Skeletal muscle tissue (tissue), 4 donors: ENCODE results near the gene AKAP13. TPM values are rescaled to one million over a fixed set of nuclear protein-coding genes. Genes with fewer than 3 reads are reported as not detected.
"Not testable (repeated sequence)": the region's sequence is repeated elsewhere in the genome, so short reads cannot be mapped to it uniquely, and the experiment has no call there.

ENCODE experiments used
- H3K27ac ChIP-seq: one replicate; pipeline ENCODE4 v1.7.0; 2013; ENCODE audit warnings: mild to moderate bottlenecking, low read depth, low read length, inconsistent platforms
- H3K27me3 ChIP-seq, 3 donors: one replicate each; pipeline ENCODE4 v1.7.0; 2013; ENCODE audit warnings: low read length in 3 of 3; ENCODE audit not compliant: control insufficient read depth in 3 of 3, insufficient read depth in 3 of 3
- H3K36me3 ChIP-seq, 3 donors: one replicate each; pipeline ENCODE4 v1.7.0; 2013; ENCODE audit warnings: low read length in 3 of 3; ENCODE audit not compliant: control insufficient read depth in 3 of 3, insufficient read depth in 3 of 3
- H3K4me1 ChIP-seq, 3 donors: one replicate each; pipeline ENCODE4 v1.7.0; 2013; ENCODE audit warnings: low read length in 3 of 3, mild to moderate bottlenecking in 3 of 3; ENCODE audit not compliant: control insufficient read depth in 3 of 3, insufficient read depth in 3 of 3
- H3K4me3 ChIP-seq, 3 donors: one replicate each; pipeline ENCODE4 v1.7.0; 2013; ENCODE audit warnings: low read length in 3 of 3
- H3K9ac ChIP-seq, 3 donors: one replicate each; pipeline ENCODE4 v1.7.0; 2013; ENCODE audit warnings: low read length in 3 of 3, mild to moderate bottlenecking in 3 of 3, moderate library complexity in 2 of 3, low read depth in 1 of 3
- H3K9me3 ChIP-seq, 3 donors: one replicate each; pipeline ENCODE4 v1.7.0; 2013; ENCODE audit warnings: low read length in 3 of 3; ENCODE audit not compliant: control insufficient read depth in 3 of 3
- total RNA-seq: library from RNA; depleted of rRNA; stranded (reverse); fragments of >200 nt; gene quantifications from one replicate; pipeline ENCODE4 v1.2.3, GENCODE V29; 2014
- donor health status: Osteomylitis.

Gene AKAP13
- total RNA-seq, 1 donor from 2014 or later = 129 TPM

- not testable (repeated sequence) for H3K27ac ChIP-seq, H3K9ac ChIP-seq, H3K36me3 ChIP-seq, H3K9me3 ChIP-seq, H3K4me3 ChIP-seq, H3K27me3 ChIP-seq, H3K4me1 ChIP-seq
Measured at GRCh38 chr15:85349062-85349461, 31.3 kb upstream of the AKAP13 start.

DNA sequence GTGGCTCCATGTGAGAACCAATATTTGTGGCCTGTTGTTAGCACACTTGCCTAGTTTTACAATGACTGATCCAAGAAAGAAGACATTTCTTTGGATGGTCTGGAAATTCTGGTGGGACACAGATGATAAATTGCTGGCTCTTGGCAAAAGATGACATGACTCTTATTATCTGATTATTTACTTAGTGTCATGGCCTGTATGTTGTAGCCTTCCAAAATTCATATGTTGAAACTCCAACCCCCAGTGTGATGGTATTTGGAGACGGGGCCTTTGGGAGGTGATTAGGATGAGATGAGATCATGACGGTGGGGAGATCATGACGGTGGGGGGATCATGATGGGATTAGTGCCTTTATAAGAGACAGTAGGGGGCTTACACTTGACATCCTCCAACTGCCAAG is 30.0 kb upstream of the AKAP13 start:
- Histone ChIP-seq H3K27me3 (peaks cover 0 to 5% (median 0%) of the 10 kb centered on the region in 3 donors), H3K9me3 (no peaks in the 10 kb centered on the region), H3K4me3 (no peak overlapping the region), H3K9ac (no peak overlapping the region), H3K36me3 (no peaks in the 10 kb centered on the region), H3K4me1 (no peaks in the 10 kb centered on the region), H3K27ac (no peak overlapping the region)

DNA sequence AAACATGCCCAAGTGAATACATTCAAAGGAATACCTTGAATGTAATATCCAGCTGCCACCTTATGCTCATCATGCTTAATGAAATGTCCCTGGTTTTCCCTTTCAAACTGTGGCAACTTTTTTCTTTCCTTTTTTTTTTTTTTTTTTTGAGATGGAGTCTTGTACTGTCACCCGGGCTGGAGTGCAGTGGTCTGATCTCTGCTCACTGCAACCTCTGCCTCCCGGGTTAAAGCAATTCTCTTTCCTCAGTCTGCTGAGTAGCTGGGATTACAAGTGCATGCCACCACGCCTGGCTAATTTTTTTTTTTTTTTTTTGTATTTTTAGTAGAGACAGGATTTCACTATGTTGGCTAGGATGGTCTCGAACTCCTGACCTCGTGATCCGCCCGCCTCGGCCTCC is 28.9 kb upstream of the AKAP13 start:
- not testable (repeated sequence) for H3K36me3 ChIP-seq, H3K4me3 ChIP-seq, H3K9me3 ChIP-seq, H3K9ac ChIP-seq, H3K27me3 ChIP-seq, H3K4me1 ChIP-seq, H3K27ac ChIP-seq

DNA sequence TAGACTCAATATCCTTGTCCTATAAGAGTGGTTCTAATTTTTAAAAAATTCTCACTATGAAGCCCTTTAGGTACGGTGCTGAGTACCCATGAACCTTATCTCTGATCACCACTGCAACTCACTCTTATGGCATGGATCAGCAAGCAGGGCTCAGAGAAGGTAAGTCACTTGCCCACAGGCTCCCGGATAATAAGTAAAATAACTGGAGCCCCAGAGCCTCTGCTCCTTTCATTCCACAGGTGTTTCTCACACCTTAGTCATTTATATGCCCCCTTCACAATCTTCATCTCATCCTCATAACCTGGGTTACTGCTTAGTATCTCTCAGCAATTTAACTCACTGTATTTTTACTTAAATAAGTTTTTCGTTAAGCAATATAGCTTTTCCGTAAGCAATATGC is 28.4 kb upstream of the AKAP13 start:
- no peaks in the 10 kb centered on the region for H3K9me3 ChIP-seq
- no peak overlapping the region for H3K4me3 ChIP-seq
- H3K36me3 ChIP-seq = no peaks in the 10 kb centered on the region
- H3K27ac ChIP-seq = no peak overlapping the region
- H3K27me3 ChIP-seq = peaks cover 0 to 5% (median 0%) of the 10 kb centered on the region in 3 donors
- no peak overlapping the region for H3K9ac ChIP-seq
- no peaks in the 10 kb centered on the region for H3K4me1 ChIP-seq

- Histone ChIP-seq H3K9ac (no peak overlapping the region), H3K9me3 (no peaks in the 10 kb centered on the region), H3K27me3 (peaks cover 0 to 5% (median 0%) of the 10 kb centered on the region in 3 donors), H3K4me1 (peaks cover 3 to 8% (median 3%) of the 10 kb centered on the region in 3 donors), H3K27ac (no peak overlapping the region), H3K36me3 (no peaks in the 10 kb centered on the region), H3K4me3 (no peak overlapping the region)
Measured at GRCh38 chr15:85353516-85353915, 26.9 kb upstream of the AKAP13 start.

DNA sequence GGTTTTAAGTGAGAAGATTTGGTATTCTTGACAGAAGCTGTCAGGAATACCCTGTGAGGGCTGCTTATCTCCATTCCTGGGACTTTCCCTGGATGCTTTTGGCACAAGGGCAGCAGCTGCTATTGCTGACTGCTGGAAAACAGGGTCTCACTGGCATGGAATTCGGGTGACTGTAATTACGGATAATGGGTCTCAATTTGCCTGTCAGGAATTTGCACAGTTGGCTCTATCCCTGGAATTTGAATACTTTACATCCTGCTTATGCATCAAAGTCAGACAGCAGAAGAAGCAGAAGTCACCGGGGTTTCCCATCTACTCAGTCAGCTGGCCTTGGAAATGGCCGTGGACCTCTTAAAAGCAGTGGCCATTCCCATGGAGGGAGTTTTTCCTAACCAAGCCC is 25.9 kb upstream of the AKAP13 start:
- Histone ChIP-seq H3K9ac (no peak overlapping the region), H3K4me1 (peaks cover 3 to 8% (median 3%) of the 10 kb centered on the region in 3 donors), H3K9me3 (no peaks in the 10 kb centered on the region), H3K36me3 (no peaks in the 10 kb centered on the region), H3K4me3 (no peak overlapping the region), H3K27ac (no peak overlapping the region), H3K27me3 (peaks cover 0 to 5% (median 0%) of the 10 kb centered on the region in 3 donors)

- Histone ChIP-seq H3K4me1 (peaks cover 3 to 8% (median 3%) of the 10 kb centered on the region in 3 donors), H3K27ac (no peak overlapping the region), H3K36me3 (no peaks in the 10 kb centered on the region), H3K27me3 (peaks cover 0 to 5% (median 0%) of the 10 kb centered on the region in 3 donors), H3K4me3 (no peak overlapping the region), H3K9me3 (no peaks in the 10 kb centered on the region), H3K9ac (no peak overlapping the region)
Measured at GRCh38 chr15:85354948-85355347, 25.5 kb upstream of the AKAP13 start.

- no peak overlapping the region for H3K27ac ChIP-seq
Measured at GRCh38 chr15:85356276-85356675, 24.1 kb upstream of the AKAP13 start.

GRCh38 chr15:85361323-85361722 is 19.1 kb upstream of the AKAP13 start:
- Histone ChIP-seq H3K36me3 (no peaks in the 10 kb centered on the region), H3K9me3 (no peaks in the 10 kb centered on the region), H3K27me3 (no peaks in the 10 kb centered on the region), H3K4me1 (peaks cover 7 to 11% (median 9%) of the 10 kb centered on the region in 3 donors), H3K4me3 (no peak overlapping the region), H3K9ac (no peak overlapping the region), H3K27ac (no peak overlapping the region)

More at GRCh38 chr15:85356276-85356675, 24.1 kb upstream of the AKAP13 start:
- no peak overlapping the region for H3K9ac ChIP-seq
- H3K4me3 ChIP-seq = no peak overlapping the region
- no peaks in the 10 kb centered on the region for H3K9me3 ChIP-seq
- peaks cover 0 to 5% (median 0%) of the 10 kb centered on the region in 3 donors for H3K27me3 ChIP-seq
- H3K36me3 ChIP-seq = no peaks in the 10 kb centered on the region
- H3K4me1 ChIP-seq = peaks cover 3 to 8% (median 3%) of the 10 kb centered on the region in 3 donors

DNA sequence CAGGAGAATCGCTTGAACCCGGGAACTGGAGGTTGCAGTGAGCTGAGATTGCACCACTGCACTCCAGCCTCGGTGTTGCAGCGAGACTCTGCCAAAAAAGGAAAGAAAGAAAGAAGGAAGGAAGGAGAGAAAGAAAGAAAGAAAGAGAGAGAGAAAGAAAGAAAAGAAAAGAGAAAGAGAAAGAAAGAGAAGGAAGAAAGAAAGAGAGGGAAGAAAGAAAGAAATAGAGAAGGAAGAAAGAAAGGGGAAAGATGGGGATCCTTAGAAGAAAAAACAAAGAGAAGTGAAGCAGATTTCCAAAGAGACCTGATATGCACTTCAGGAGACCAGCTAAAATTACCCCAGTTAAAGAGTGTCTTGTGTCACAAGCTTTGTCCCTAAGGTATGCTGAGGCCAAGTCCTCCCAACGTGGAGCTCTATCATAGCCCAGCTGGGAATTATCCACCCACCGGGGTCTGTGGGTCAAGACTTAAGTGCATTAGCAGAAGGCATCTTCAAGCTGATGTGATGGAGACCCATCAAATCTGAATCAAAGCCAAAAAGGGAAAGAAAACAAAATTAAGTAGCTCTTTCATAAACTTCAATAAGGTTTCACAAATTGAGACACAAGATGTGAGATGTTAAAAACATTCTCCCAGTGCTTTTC is 17.8 kb upstream of the AKAP13 start:
- Histone ChIP-seq H3K4me1 (peaks cover 7 to 10% (median 9%) of the 10 kb centered on the region in 3 donors), H3K27me3 (no peaks in the 10 kb centered on the region), H3K36me3 (no peaks in the 10 kb centered on the region), H3K4me3 (no peak overlapping the region), H3K9me3 (no peaks in the 10 kb centered on the region), H3K9ac (no peak overlapping the region), H3K27ac (no peak overlapping the region)
